HG02870 (cell line): ENCODE data around the gene CLCN4.
A peak's percentile ranks its signal among the peaks of the same experiment; 100 is the strongest.

Experiments
- ATAC-seq: cut with Tn5 transposase; IDR thresholded peaks from one replicate; pipeline ENCODE4 v1.9.1; 2021; ENCODE audit warnings: mild to moderate bottlenecking, moderate library complexity; ENCODE audit not compliant: unreplicated experiment

CLCN4 gene

GRCh38 chrX:10129229-10129628, 27.5 kb upstream of the CLCN4 start:
- no peak for ATAC-seq

GRCh38 chrX:10130354-10130753, 26.4 kb upstream of the CLCN4 start:
- no peak for ATAC-seq

- ATAC-seq, result no peak
Observed at GRCh38 chrX:10133980-10134676, 22.6 kb upstream of the CLCN4 start.

GRCh38 chrX:10134921-10135320, 21.9 kb upstream of the CLCN4 start:
- ATAC-seq, result no peak

- ATAC-seq, result no peak
Observed at GRCh38 chrX:10135561-10136399, 21.0 kb upstream of the CLCN4 start.

- no peak for ATAC-seq
Observed at GRCh38 chrX:10138726-10139125, 18.0 kb upstream of the CLCN4 start.

GRCh38 chrX:10140264-10140663, 16.5 kb upstream of the CLCN4 start:
- no peak for ATAC-seq

GRCh38 chrX:10142041-10142599, 14.7 kb upstream of the CLCN4 start:
- no peak for ATAC-seq

GRCh38 chrX:10143071-10143983, 13.4 kb upstream of the CLCN4 start:
- ATAC-seq, result no peak

- no peak for ATAC-seq
Observed at GRCh38 chrX:10146346-10146745, 10.4 kb upstream of the CLCN4 start.

GRCh38 chrX:10152086-10152485, 4.7 kb upstream of the CLCN4 start:
- no peak for ATAC-seq

GRCh38 chrX:10155137-10155536, 1.6 kb upstream of the CLCN4 start:
- ATAC-seq, result no peak

- ATAC-seq, result no peak
Observed at GRCh38 chrX:10157032-10157341, 212 bp downstream of the CLCN4 start.

- no peak for ATAC-seq
Observed at GRCh38 chrX:10157543-10157942, 768 bp downstream of the CLCN4 start.

GRCh38 chrX:10158279-10159144, 1.7 kb downstream of the CLCN4 start:
- ATAC-seq, result peak; percentile 50

GRCh38 chrX:10159145-10159468, 2.3 kb downstream of the CLCN4 start:
- ATAC-seq, result no peak

GRCh38 chrX:10160211-10160610, 3.4 kb downstream of the CLCN4 start:
- ATAC-seq, result no peak

- no peak for ATAC-seq
Observed at GRCh38 chrX:10163031-10163430, 6.3 kb downstream of the CLCN4 start.

GRCh38 chrX:10164879-10165278, 8.1 kb downstream of the CLCN4 start:
- ATAC-seq, result no peak

- no peak for ATAC-seq
Observed at GRCh38 chrX:10165580-10166247, 8.9 kb downstream of the CLCN4 start.
